C4-2B (cell line): ENCODE measurements around the gene DNAH3.
A peak's percentile ranks its signal among the peaks of the same experiment; 100 is the strongest.

ENCODE experiments used
- H3K27ac ChIP-seq: fragments of 450-650 bp; 2 replicates; pipeline ENCODE4 v1.5.1; 2017
- ZFX ChIP-seq: fragments of 450-650 bp; IDR thresholded peaks from 2 replicates; pipeline ENCODE4 v1.6.1; 2017
- TF ChIP-seq, protein P1 (sequence below): fragments of 450-650 bp; conservative IDR thresholded peaks from 2 replicates; pipeline ENCODE4 v1.5.1; 2017; ENCODE audit warnings: mild to moderate bottlenecking

Gene DNAH3

DNA sequence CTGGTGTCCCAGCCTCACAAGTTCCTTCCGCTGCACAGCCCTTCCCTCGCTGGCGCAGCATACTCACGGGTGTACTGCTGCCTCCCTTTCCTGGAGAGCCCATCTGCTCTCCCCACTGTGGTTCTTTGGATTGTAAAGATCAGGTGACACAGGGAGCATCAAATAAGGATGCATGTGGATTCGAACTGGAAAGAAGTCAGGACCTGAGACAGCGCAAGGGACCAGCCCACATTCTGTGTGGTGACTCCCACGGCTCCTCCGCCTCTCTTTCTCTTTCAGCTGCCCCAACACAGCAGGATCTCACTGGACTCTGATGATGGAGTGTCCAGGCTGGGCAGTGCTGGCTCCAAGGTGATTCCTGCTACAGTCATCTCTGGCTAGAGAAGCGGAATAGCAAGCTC lies 15.9 kb upstream of the DNAH3 start:
- TF ChIP-seq ZFX: no peak
- TF ChIP-seq, protein P1, sequence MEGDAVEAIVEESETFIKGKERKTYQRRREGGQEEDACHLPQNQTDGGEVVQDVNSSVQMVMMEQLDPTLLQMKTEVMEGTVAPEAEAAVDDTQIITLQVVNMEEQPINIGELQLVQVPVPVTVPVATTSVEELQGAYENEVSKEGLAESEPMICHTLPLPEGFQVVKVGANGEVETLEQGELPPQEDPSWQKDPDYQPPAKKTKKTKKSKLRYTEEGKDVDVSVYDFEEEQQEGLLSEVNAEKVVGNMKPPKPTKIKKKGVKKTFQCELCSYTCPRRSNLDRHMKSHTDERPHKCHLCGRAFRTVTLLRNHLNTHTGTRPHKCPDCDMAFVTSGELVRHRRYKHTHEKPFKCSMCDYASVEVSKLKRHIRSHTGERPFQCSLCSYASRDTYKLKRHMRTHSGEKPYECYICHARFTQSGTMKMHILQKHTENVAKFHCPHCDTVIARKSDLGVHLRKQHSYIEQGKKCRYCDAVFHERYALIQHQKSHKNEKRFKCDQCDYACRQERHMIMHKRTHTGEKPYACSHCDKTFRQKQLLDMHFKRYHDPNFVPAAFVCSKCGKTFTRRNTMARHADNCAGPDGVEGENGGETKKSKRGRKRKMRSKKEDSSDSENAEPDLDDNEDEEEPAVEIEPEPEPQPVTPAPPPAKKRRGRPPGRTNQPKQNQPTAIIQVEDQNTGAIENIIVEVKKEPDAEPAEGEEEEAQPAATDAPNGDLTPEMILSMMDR: no peak
- H3K27ac ChIP-seq: no peak overlapping the region

DNA sequence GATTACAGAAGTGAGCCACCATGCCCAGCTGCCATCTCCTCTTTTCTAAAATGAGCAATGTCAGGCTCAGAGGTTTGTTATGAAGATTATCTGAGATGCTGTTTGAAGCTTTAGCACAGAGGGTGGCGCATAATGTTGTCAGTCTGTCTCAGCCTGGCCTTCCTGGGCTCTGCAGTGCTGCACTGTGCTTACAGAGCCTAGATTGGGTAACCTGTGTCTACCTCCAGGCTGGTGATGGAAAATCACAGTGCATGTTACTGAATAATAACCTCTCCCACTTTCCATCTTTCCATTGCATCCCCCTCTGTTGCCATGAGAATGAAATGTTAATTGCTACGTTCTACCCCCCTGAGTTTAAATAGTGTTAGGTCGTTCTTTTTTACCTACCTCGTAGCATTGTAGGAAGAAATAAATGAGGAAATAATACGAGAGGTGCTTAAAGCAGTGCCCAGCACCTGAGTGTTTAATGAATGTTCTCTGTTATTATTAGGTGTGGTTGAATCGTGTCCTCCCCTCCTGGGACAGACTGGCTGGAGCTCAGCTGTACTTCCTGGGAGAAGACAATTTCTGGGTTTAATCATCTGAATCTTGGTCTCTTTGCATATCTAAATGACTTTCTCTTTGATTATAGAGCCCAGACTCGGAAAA lies 14.0 kb upstream of the DNAH3 start:
- TF ChIP-seq, protein P1: no peak
- TF ChIP-seq ZFX: no peak
- no peak overlapping the region for H3K27ac ChIP-seq

DNA sequence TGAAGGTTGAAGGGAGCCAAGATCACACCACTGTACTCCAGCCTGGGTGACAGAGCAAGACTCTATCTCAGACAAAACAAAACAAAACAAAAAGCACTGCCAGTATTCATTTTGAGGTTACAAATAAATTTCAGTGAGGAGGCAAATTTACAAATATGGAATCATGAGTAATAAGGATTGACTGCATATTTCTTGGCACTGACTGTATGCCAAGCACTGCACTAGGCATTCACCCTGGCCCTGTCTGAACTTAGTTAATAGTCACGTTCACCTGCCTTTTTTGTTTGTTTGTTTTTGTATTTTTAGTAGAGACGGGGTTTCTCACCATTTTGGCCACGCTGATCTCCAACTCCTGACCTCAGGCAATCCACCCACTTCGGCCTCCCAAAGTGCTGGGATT lies 12.9 kb upstream of the DNAH3 start:
- TF ChIP-seq ZFX: no peak
- TF ChIP-seq, protein P1: no peak
- H3K27ac ChIP-seq: no peak overlapping the region

DNA sequence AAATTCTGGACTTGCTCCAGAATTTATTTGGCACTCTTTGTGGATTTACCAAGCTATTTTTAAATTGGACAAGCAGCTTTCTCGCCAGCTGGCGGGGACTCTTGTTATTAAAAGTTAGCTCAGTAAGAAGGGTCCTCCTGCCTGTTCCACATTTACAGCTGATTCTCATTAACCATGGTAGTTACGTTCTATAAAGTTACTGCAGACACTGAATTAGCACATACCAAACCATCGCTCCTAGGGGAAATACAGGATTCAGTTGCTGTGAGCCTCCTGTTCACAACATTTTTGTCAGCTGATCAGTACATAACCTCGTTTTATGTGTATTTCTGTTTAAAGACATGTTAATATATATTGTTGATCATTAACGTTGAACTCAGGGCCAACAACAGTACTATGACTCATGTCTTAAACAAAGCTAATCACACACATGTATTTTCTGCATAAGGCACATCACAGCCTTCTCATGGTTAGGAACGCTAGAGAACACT lies 12.1 kb upstream of the DNAH3 start:
- TF ChIP-seq, protein P1: no peak
- TF ChIP-seq ZFX: no peak
- H3K27ac ChIP-seq: no peak overlapping the region

DNA sequence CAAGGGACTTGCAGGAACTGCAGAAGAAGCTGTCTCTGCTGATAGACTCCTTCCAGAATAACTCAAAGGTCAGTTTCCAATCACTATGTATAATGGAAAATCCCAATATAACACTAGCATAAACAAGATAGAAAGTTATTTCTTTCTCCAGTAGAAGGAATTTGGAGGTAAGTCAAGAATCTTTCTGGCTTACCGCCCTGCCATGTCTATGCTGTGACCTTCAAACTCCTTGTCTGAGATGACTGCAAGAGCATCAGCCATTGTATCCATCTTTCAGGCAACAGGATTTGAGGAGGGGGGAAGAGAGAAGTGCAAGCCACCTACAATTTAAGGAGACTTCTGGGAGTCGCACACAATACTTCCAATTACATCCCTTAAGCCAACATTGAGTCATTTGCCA lies 10.6 kb upstream of the DNAH3 start:
- TF ChIP-seq, protein P1: no peak
- TF ChIP-seq ZFX: no peak
- H3K27ac ChIP-seq: no peak overlapping the region

DNA sequence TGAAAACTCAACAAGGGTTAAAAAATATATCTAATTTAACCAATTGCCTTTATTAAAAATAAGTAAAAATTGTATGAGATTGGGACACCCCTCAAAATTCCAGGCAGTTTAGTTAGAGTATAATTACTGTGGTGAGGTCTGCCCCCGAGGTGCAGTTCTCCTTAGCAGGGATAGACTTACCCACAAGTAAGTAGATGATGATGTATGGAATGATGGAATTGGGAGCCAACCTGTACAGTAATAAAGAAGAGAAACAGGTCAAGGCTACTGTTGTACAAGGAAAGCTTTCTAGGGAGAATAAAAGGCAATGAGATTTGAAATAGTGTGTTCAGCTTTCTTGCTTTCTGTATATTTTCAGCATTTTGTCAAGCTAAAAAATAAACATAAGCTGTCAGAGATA lies 9.6 kb upstream of the DNAH3 start:
- H3K27ac ChIP-seq: no peak overlapping the region
- TF ChIP-seq, protein P1: no peak
- no peak for TF ChIP-seq ZFX

DNA sequence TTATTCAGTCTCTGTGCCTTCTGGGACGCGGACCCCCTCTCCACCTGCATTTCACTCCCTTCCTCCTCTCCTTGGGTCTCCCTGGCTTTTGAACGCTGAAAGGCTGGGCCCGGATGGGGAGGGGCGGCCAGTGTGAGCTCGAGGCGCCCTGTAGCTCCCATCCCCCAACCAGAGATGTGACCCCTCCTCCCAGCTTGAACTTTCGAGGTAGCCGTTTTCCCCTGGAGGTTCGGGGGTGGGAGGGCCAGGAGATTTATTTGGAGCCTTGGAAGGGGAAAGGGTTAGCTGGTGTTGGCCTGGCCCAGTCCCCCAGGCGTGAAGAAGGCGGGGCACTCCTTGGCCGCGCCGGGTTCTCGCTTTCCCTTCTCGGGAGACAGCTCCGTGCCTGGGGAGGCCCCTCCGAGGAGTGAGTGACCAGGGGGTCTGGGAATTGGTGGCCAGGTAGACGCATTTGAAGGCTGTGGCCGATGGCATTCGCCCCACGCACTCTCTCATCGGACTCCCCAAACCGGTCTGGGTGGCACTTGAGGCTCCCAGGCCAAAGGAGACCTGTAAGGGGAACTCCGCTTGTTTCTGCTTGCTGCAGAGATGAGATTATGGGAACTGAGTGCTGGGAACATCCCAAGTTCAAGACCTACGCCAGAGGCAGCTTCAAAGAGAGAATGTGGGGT lies 8.8 kb upstream of the DNAH3 start:
- TF ChIP-seq ZFX: peak; percentile 28; the same call in 1 of the 2 replicates
- TF ChIP-seq, protein P1: no peak
- peak overlapping the region; percentile 76 for H3K27ac ChIP-seq
